Pancreas (tissue), 10 donors: ENCODE data around the gene ATPAF2. TPM values are rescaled to one million over a fixed set of nuclear protein-coding genes. Genes with fewer than 3 reads are reported as not detected.

Experiments used
- ATAC-seq, 4 donors: fragments of 200-7000 bp; cut with Tn5 transposase; one replicate each; pipeline versions ENCODE4 v1.8.0 to v1.9.1; 2020; ENCODE audit warnings: mild to moderate bottlenecking in 4 of 4, moderate library complexity in 4 of 4
- DNase-seq, 6 donors: peaks; one replicate each; pipeline ENCODE4 v3.0.0-alpha.2; 2020
- FAIRE-seq: peaks from 2 replicates; lab custom pipeline; 2012; peaks lifted over from hg19 to GRCh38; lab: Jason Lieb, UNC
- H3K27ac ChIP-seq, 4 donors: fragments of 200-600 bp; sonication (generic); 1 replicate in 3 of 4; 2 replicates in 1 of 4; pipeline versions ENCODE4 v1.5.0 to v1.8.0; 2020
- H3K27me3 ChIP-seq, 4 donors: fragments of 200-600 bp; one replicate each; pipeline ENCODE4 v1.8.0; 2021
- H3K36me3 ChIP-seq, 3 donors: fragments of 200-600 bp; sonication (generic) in 1 of 3; one replicate each; pipeline versions ENCODE4 v1.5.0 to v1.8.0; 2020 to 2021
- H3K4me1 ChIP-seq, 3 donors: fragments of 200-600 bp; one replicate each; pipeline ENCODE4 v1.8.0; 2021
- H3K4me3 ChIP-seq, 4 donors: fragments of 200-600 bp; sonication (generic) in 2 of 4; one replicate each; pipeline versions ENCODE4 v1.5.0 to v1.8.0; 2020 to 2021
- H3K9me3 ChIP-seq, 4 donors: fragments of 200-600 bp; one replicate each; pipeline ENCODE4 v1.8.0; 2021
- WGBS, 2 donors: extraction: QIAGEN DNeasy Blood & Tissue Kit; methylation state at CpG; one replicate each; pipeline ENCODE4 v1.1.7; 2013; 5-methylcytosine and 5-hydroxymethylcytosine counted together
- intact Hi-C, 3 donors: fragments of 100-400 bp; cut with DNase I; formaldehyde crosslinking; loops; one replicate each; pipeline versions ENCODE4 v1.11.1 to v1.14.2; 2022
- polyA plus RNA-seq, 2 donors: library from polyadenylated mRNA; stranded (reverse); fragments of 200-250 nt; gene quantifications; one replicate each; pipeline ENCODE4 v1.2.3, GENCODE V29; 2013
- total RNA-seq, 6 donors: library from RNA; stranded (reverse); fragmentation: NEBNext Ultra II Directional in 4 of 6; extraction: Animal tissue kit (Norgen Biotek cat#: 25700) in 4 of 6; gene quantifications; one replicate each; pipeline versions ENCODE4 v1.2.1 to v1.2.4, GENCODE V29; 2021 to 2023
- TF ChIP-seq, protein P1 (sequence below), 4 donors: fragments of 200-600 bp; sonication (generic) in 3 of 4; IDR thresholded peaks; one replicate each; pipeline versions ENCODE4 v1.5.0 to v1.8.0; 2021; ENCODE audit warnings: antibody characterized with exemption in 4 of 4
- donor health status: healthy with polysubstance abuse.
- donor health status: DM: no; HTN: no; CAD: no; lungs with moderate emphysema.
- donor health status: DM: no; HTN: no; CAD: no.
- donor health status: control.
- donor health status: control.
- donor health status: Bipolar disorder and iron deficiency.
- donor health status: DM: yes; HTN: yes; CAD: no.
- donor health status: DM: no; HTN: no; CAD: no.
- donor health status: DM: no; HTN: no; CAD: no.
- donor health status: DM: yes; HTN: yes; CAD: no.

Gene ATPAF2
- total and polyA plus RNA-seq, 8 donors: 7.3 to 18.4 (median 12.1) TPM

DNA sequence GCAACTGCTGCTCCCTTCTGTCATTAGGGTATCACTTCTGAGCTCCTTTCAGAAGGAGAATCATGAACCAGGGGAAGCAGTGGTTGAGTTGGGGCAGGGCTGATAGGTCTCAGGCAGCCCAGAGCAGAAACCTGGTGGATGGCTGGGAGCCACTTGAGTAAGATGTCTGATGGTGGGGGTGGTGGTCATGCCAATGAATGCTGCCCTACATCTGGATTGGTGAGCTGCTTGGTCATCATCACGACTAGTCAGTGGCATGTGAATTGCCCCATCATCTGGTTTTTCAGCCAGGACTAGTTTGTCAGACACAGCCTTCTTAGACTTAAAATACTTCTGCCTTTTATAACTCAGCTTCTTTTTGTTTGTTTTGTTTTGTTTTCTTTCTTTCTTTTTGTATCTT is 2.8 kb upstream of the ATPAF2 start:
- WGBS, 2 donors: 36 to 44% methylated on average over 1 of the region's 1 CpG
- TF ChIP-seq, protein P1, sequence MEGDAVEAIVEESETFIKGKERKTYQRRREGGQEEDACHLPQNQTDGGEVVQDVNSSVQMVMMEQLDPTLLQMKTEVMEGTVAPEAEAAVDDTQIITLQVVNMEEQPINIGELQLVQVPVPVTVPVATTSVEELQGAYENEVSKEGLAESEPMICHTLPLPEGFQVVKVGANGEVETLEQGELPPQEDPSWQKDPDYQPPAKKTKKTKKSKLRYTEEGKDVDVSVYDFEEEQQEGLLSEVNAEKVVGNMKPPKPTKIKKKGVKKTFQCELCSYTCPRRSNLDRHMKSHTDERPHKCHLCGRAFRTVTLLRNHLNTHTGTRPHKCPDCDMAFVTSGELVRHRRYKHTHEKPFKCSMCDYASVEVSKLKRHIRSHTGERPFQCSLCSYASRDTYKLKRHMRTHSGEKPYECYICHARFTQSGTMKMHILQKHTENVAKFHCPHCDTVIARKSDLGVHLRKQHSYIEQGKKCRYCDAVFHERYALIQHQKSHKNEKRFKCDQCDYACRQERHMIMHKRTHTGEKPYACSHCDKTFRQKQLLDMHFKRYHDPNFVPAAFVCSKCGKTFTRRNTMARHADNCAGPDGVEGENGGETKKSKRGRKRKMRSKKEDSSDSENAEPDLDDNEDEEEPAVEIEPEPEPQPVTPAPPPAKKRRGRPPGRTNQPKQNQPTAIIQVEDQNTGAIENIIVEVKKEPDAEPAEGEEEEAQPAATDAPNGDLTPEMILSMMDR (IDR thresholded peaks at IDR 0.05): no peak

DNA sequence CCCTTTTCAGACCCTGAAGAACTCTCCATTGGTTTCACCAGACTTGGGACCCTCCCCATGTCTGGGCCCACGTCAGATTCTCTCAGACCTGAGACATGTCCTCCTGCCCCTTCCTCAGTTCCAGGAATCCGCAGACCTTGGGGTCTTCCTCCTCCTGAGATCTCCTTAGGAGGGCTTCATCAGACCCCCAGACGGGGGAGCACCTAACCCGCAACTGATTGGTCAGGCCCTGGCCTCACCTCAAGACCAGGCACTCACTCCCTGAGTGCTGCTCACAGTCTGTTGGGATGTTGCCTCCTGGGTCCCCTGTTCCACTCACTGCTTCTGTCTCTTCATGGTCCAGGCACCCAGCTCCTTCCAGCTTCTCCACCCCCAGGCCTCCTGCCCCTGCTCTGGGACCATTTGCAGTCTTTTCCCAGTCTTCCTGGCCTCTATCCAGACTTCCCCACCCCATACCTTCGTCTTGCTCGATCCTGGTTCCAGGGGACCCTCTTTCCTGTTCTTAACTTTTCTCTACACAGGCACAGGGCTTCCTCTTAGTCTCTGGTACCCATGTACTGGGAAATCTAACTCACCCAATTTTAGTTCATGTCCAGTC is 1.4 kb upstream of the ATPAF2 start:
- TF ChIP-seq, protein P1 (IDR thresholded peaks at IDR 0.05): no peak
- H3K4me3 ChIP-seq: peak overlapping the region; percentile 69 to 97 (median 90)
- no peak overlapping the region for H3K27ac ChIP-seq
- ATAC-seq (no peak), DNase-seq (peak in 2 of 6 donors; percentile 29 to 38), FAIRE-seq (no peak)
- no peaks in the 10 kb centered on the region for H3K27me3 ChIP-seq
- WGBS, 2 donors: 13 to 18% methylated on average over 6 of the region's 6 CpGs
- H3K4me1 ChIP-seq: peaks cover 0 to 45% (median 11%) of the 10 kb centered on the region in 3 donors
- H3K36me3 ChIP-seq: no peaks in the 10 kb centered on the region
- no peaks in the 10 kb centered on the region for H3K9me3 ChIP-seq
- intact Hi-C loops: loop anchor here in 1 of 3 donors (10.0 kb wide), 1 partner anchor 356 kb away; the partner anchor contains the start of gene RAI1

More for the DNA sequence above, 2.8 kb upstream of the ATPAF2 start:
- no peak for DNase-seq
- intact Hi-C loops: loop anchor here in 1 of 3 donors (10.0 kb wide), 1 partner anchor 357 kb away; the partner anchor contains the start of gene RAI1
- FAIRE-seq: no peak
- H3K9me3 ChIP-seq: no peaks in the 10 kb centered on the region
- no peaks in the 10 kb centered on the region for H3K27me3 ChIP-seq
- no peak overlapping the region for H3K27ac ChIP-seq
- H3K36me3 ChIP-seq: no peaks in the 10 kb centered on the region
- no peak for ATAC-seq
- H3K4me3 ChIP-seq: no peak overlapping the region
- peaks cover 0 to 45% (median 11%) of the 10 kb centered on the region in 3 donors for H3K4me1 ChIP-seq

DNA sequence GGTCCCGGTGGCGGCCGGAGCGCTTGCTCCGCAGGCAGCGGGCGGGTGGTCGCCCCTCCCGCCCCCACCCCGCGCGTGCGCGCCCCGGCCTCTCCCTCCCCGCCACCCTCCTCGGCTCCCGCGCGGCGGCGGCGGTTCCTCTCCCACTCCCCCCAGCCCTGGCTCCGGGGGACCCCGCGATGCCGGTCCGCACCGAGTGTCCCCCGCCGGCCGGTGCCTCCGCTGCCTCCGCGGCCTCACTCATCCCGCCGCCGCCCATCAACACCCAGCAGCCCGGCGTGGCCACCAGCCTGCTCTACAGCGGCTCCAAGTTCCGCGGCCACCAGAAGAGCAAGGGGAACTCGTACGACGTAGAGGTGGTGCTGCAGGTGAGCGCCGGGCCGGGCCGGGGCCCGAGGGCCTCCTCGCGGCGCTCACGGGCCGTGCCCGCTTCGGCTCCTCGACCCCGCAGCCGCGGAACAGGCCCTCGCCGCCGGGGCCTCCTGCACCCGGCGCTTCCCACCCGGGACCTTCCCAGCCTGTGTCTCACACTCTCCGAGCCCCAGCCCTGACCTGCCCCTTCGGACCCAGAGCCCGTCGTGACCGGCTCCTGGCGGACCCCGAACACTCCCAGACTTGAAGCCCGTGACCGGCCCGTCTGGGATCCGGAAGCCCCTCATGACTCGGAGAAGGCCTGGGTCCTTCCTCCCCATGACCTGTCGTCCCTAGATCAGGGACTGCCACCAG is 730 bp upstream of the ATPAF2 start:
- H3K36me3 ChIP-seq: no peaks in the 10 kb centered on the region
- intact Hi-C loops: loop anchor here in 2 of 3 donors (10.0 kb wide), 3 partner anchors 145 to 365 kb away; partner anchors contain the start of gene RAI1 (in 1 of the 2)
- FAIRE-seq (no peak), DNase-seq (peak in 5 of 6 donors; percentile 31 to 85 (median 53)), ATAC-seq (peak; percentile 33 to 46 (median 44))
- H3K27ac ChIP-seq: peak overlapping the region; percentile 29 to 76 (median 62)
- no peaks in the 10 kb centered on the region for H3K27me3 ChIP-seq
- peaks cover 0 to 45% (median 11%) of the 10 kb centered on the region in 3 donors for H3K4me1 ChIP-seq
- 0 to 1% methylated on average over 50 to 79 of the region's 81 CpGs for WGBS, 2 donors
- no peaks in the 10 kb centered on the region for H3K9me3 ChIP-seq
- TF ChIP-seq, protein P1 (IDR thresholded peaks at IDR 0.05): no peak
- peak overlapping the region; percentile 69 to 97 (median 90) for H3K4me3 ChIP-seq

DNA sequence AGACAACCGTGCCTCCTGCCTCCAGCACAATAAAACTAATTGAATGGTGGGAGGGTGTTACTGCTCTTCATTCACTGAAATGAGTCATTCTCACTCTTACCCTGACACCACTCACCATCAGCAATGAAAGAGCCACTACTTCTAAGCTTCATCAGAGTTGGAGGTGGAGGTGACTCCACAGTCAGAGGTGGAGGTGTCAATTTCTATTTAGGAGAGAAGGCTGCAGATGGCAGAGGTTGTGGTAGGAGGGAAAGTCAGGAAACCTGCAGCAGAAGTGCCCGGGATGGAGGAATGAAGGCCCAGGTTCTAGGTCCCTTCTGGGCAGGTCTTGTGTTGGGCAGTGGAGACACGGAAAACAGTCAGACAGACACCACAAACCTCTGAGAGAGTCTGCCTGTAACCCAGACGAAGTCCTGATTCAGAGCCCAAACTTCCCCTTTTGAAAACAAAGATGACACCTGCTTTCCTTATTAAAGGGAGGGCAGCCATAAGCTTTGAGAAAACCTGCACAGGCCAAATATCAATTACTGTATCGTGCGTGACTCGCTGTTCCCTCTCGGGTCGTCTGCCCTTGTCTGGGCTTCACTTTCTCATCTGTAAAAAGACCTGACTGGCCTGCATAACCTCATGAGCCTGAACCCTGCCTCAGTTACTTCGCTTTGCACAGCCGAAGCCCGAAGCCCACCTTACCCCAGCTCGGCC is 668 bp downstream of the ATPAF2 start:
- ATAC-seq: no peak
- Histone ChIP-seq H3K4me1 (peaks cover 0 to 44% (median 11%) of the 10 kb centered on the region in 3 donors), H3K36me3 (no peaks in the 10 kb centered on the region), H3K9me3 (no peaks in the 10 kb centered on the region), H3K27me3 (no peaks in the 10 kb centered on the region), H3K27ac (peak overlapping the region in 3 of 4 donors; percentile 35 to 76 (median 62)), H3K4me3 (peak overlapping the region; percentile 69 to 97 (median 90))
- WGBS, 2 donors: 3 to 5% methylated on average over 13 of the region's 13 CpGs
- FAIRE-seq: no peak
- TF ChIP-seq, protein P1 (IDR thresholded peaks at IDR 0.05): no peak
- no peak for DNase-seq
- intact Hi-C loops: loop anchor here in 2 of 3 donors (10.0 kb wide), 2 partner anchors 143 to 363 kb away; no protein-coding TSS in a partner anchor
